ENCODE results near the gene MUCL3. TPM values are rescaled to one million over a fixed set of nuclear protein-coding genes. Genes with fewer than 3 reads are reported as not detected.

Gene MUCL3
- total RNA-seq, 2 experiments from 2014 or later, result not detected

GRCh38 chr6:30970946-30971345 lies 30.2 kb downstream of the MUCL3 start:
- Mint-ChIP-seq H3K9me3 (no peaks in the 10 kb centered on the region), H3K4me1 (ENCODE audit: low read depth) (no peaks in the 10 kb centered on the region), H3K4me3 (no peak overlapping the region), H3K27ac (no peak overlapping the region), H3K27me3 (peaks cover 24% of the 10 kb centered on the region), H3K36me3 (ENCODE audit: low read depth) (no peaks in the 10 kb centered on the region)
- CTCF ChIA-PET, result no interaction called here
- POLR2A ChIA-PET, result no interaction called here
- Histone ChIP-seq H3K4me1 (ENCODE audit: insufficient read depth, low read length) (no peaks in the 10 kb centered on the region), H3K4me3 (ENCODE audit: low read length) (no peak overlapping the region), H3K9me3 (ENCODE audit: control insufficient read depth in 1 of 2, insufficient read depth in 1 of 2, low read length in 2 of 2) (no peaks in the 10 kb centered on the region), H3K27me3 (ENCODE audit: control insufficient read depth in 1 of 2, insufficient read depth in 2 of 2, low read length in 2 of 2) (no peaks in the 10 kb centered on the region), H3K36me3 (ENCODE audit: insufficient read depth, low read length) (no peaks in the 10 kb centered on the region), H3K27ac (ENCODE audit: low read depth in 1 of 2, low read length in 2 of 2) (no peak overlapping the region)
- no peak for TF ChIP-seq CTCF (IDR thresholded peaks at IDR 0.05)
- DNase-seq, result no peak
- intact Hi-C loops (cut with DNase I, micrococcal nuclease), result no loop called here
- ATAC-seq (ENCODE audit: poor library complexity), result no peak

GRCh38 chr6:30972816-30973215 lies 32.0 kb downstream of the MUCL3 start:
- intact Hi-C loops (cut with DNase I, micrococcal nuclease), result no loop called here

GRCh38 chr6:30974490-30975252 lies 33.9 kb downstream of the MUCL3 start:
- no peaks in the 10 kb centered on the region for H3K36me3 Mint-ChIP-seq (ENCODE audit: low read depth)
- Histone ChIP-seq H3K4me1 (ENCODE audit: insufficient read depth, low read length) (no peaks in the 10 kb centered on the region), H3K27me3 (ENCODE audit: control insufficient read depth in 1 of 2, insufficient read depth in 2 of 2, low read length in 2 of 2) (peaks cover 1 to 4% of the 10 kb centered on the region in 2 experiments), H3K9me3 (ENCODE audit: control insufficient read depth in 1 of 2, insufficient read depth in 1 of 2, low read length in 2 of 2) (no peaks in the 10 kb centered on the region), H3K36me3 (ENCODE audit: insufficient read depth, low read length) (no peaks in the 10 kb centered on the region), H3K4me3 (ENCODE audit: low read length) (no peak overlapping the region), H3K27ac (ENCODE audit: low read depth in 1 of 2, low read length in 2 of 2) (no peak overlapping the region)
- H3K27me3 Mint-ChIP-seq, result peaks cover 29% of the 10 kb centered on the region
- intact Hi-C loops (cut with DNase I, micrococcal nuclease), result loop anchor here in 1 of 2 experiments (5.0 kb wide), 1 partner anchor 42 kb away; the partner anchor contains the start of gene SFTA2
- no peaks in the 10 kb centered on the region for H3K4me1 Mint-ChIP-seq (ENCODE audit: low read depth)
- no peaks in the 10 kb centered on the region for H3K9me3 Mint-ChIP-seq
- no peak overlapping the region for H3K27ac Mint-ChIP-seq
- no peak for ATAC-seq (ENCODE audit: poor library complexity)
- ChIA-PET POLR2A (no interaction called here), CTCF (no interaction called here)
- no peak for DNase-seq
- no peak overlapping the region for H3K4me3 Mint-ChIP-seq
- TF ChIP-seq CTCF (IDR thresholded peaks at IDR 0.05), result no peak

More at GRCh38 chr6:30972816-30973215, 32.0 kb downstream of the MUCL3 start:
- POLR2A ChIA-PET, result no interaction called here
- CTCF ChIA-PET, result no interaction called here
- no peaks in the 10 kb centered on the region for H3K36me3 Mint-ChIP-seq (ENCODE audit: low read depth)
- no peak overlapping the region for H3K27ac ChIP-seq (ENCODE audit: low read depth in 1 of 2, low read length in 2 of 2)
- H3K27ac Mint-ChIP-seq, result no peak overlapping the region
- no peaks in the 10 kb centered on the region for H3K4me1 ChIP-seq (ENCODE audit: insufficient read depth, low read length)
- H3K9me3 Mint-ChIP-seq, result no peaks in the 10 kb centered on the region
- H3K4me3 Mint-ChIP-seq, result no peak overlapping the region
- H3K4me1 Mint-ChIP-seq (ENCODE audit: low read depth), result no peaks in the 10 kb centered on the region
- no peaks in the 10 kb centered on the region for H3K9me3 ChIP-seq (ENCODE audit: control insufficient read depth in 1 of 2, insufficient read depth in 1 of 2, low read length in 2 of 2)
- H3K36me3 ChIP-seq (ENCODE audit: insufficient read depth, low read length), result no peaks in the 10 kb centered on the region
- no peaks in the 10 kb centered on the region for H3K27me3 ChIP-seq (ENCODE audit: control insufficient read depth in 1 of 2, insufficient read depth in 2 of 2, low read length in 2 of 2)
- no peak overlapping the region for H3K4me3 ChIP-seq (ENCODE audit: low read length)
- DNase-seq (no peak), ATAC-seq (ENCODE audit: poor library complexity) (no peak)
- TF ChIP-seq CTCF (IDR thresholded peaks at IDR 0.05), result no peak
- H3K27me3 Mint-ChIP-seq, result peaks cover 25% of the 10 kb centered on the region
